ENCODE data around the gene ARHGAP1.
"Not testable (repeated sequence)": the region's sequence is repeated elsewhere in the genome, so short reads cannot be mapped to it uniquely, and the experiment has no call there.

The ARHGAP1 gene

GRCh38 chr11:46670521-46670920, 29.9 kb downstream of the ARHGAP1 start:
- not testable (repeated sequence) for DNase-seq

- no peak for DNase-seq
These were observed 30.7 kb downstream of the ARHGAP1 start for GRCh38 chr11:46669711-46670139.

GRCh38 chr11:46668480-46669085, 31.8 kb downstream of the ARHGAP1 start:
- no peak for DNase-seq

- DNase-seq = no peak
These were observed 33.4 kb downstream of the ARHGAP1 start for GRCh38 chr11:46667043-46667481.

- no peak for DNase-seq
These were observed 33.9 kb downstream of the ARHGAP1 start for GRCh38 chr11:46666516-46666915.

- DNase-seq = no peak
These were observed 35.1 kb downstream of the ARHGAP1 start for GRCh38 chr11:46665356-46665755.

- no peak for DNase-seq
These were observed 35.8 kb downstream of the ARHGAP1 start for GRCh38 chr11:46664612-46665011.

GRCh38 chr11:46663277-46663940, 37.0 kb downstream of the ARHGAP1 start:
- no peak for DNase-seq

- DNase-seq = no peak
These were observed 38.1 kb downstream of the ARHGAP1 start for GRCh38 chr11:46662366-46662765.

GRCh38 chr11:46661836-46662235, 38.6 kb downstream of the ARHGAP1 start:
- DNase-seq = no peak

- DNase-seq = no peak
These were observed 40.5 kb downstream of the ARHGAP1 start for GRCh38 chr11:46659908-46660307.

- DNase-seq = no peak
These were observed 42.2 kb downstream of the ARHGAP1 start for GRCh38 chr11:46658259-46658658.

GRCh38 chr11:46657186-46657585, 43.2 kb downstream of the ARHGAP1 start:
- no peak for DNase-seq

GRCh38 chr11:46655631-46656030, 44.8 kb downstream of the ARHGAP1 start:
- DNase-seq = no peak

GRCh38 chr11:46649180-46649738, 51.2 kb downstream of the ARHGAP1 start:
- no peak for DNase-seq

GRCh38 chr11:46643986-46644385, 56.4 kb downstream of the ARHGAP1 start:
- DNase-seq = no peak

GRCh38 chr11:46643531-46643930, 56.9 kb downstream of the ARHGAP1 start:
- DNase-seq = no peak

GRCh38 chr11:46642627-46643335, 57.6 kb downstream of the ARHGAP1 start:
- DNase-seq = no peak

- DNase-seq = no peak
These were observed 58.8 kb downstream of the ARHGAP1 start for GRCh38 chr11:46641639-46642038.

GRCh38 chr11:46640036-46640788, 60.2 kb downstream of the ARHGAP1 start:
- no peak for DNase-seq

GRCh38 chr11:46639197-46639839, 61.1 kb downstream of the ARHGAP1 start:
- DNase-seq = no peak

- no peak for DNase-seq
These were observed 62.9 kb downstream of the ARHGAP1 start for GRCh38 chr11:46637546-46637945.

Data from stimulated activated CD4-positive, alpha-beta T cell treated with anti-CD3 and anti-CD28 coated beads, Interleukin-2, amount 100 ng/mL, for 48 hours (primary cell).